HEK293 (cell line): ENCODE results near the gene PSMB11.

Source experiments
- ZNF514 ChIP-seq: fragments of 450-650 bp; formaldehyde crosslinking; IDR thresholded peaks from 2 replicates; pipeline ENCODE4 v1.5.1; 2016; ENCODE audit warnings: missing biosample characterization, missing genetic modification characterization
- ZNF76 ChIP-seq: fragments of 450-650 bp; formaldehyde crosslinking; IDR thresholded peaks from 2 replicates; pipeline ENCODE4; 2016; ENCODE audit warnings: low read depth, missing biosample characterization, missing genetic modification characterization, borderline replicate concordance
- TF ChIP-seq, protein P1 (sequence below): fragments of 450-650 bp; formaldehyde crosslinking; IDR thresholded peaks from 2 replicates; pipeline ENCODE4 v1.5.1; 2016; ENCODE audit warnings: missing biosample characterization, missing genetic modification characterization

DNA sequence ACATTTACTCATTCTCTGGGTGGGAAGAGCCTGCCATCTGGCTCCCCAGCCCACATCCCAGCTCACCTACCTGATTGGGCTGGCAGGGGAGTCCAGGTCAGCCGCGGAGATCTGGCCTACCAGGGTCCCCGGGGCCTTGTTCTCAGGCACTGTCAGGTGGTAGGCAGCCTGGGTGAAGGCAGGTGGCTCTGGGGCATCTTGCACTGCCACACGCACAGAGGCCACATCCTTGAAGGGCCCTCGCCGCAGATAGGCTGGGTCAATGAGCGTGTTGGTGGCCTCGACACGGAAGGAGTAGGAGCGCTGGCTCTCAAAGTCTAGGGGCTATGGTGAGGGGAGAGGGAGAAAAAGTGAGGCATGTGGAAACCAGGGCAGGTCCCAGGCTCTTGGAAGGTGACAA, 11.4 kb downstream of the PSMB11 start:
- TF ChIP-seq, protein P1, sequence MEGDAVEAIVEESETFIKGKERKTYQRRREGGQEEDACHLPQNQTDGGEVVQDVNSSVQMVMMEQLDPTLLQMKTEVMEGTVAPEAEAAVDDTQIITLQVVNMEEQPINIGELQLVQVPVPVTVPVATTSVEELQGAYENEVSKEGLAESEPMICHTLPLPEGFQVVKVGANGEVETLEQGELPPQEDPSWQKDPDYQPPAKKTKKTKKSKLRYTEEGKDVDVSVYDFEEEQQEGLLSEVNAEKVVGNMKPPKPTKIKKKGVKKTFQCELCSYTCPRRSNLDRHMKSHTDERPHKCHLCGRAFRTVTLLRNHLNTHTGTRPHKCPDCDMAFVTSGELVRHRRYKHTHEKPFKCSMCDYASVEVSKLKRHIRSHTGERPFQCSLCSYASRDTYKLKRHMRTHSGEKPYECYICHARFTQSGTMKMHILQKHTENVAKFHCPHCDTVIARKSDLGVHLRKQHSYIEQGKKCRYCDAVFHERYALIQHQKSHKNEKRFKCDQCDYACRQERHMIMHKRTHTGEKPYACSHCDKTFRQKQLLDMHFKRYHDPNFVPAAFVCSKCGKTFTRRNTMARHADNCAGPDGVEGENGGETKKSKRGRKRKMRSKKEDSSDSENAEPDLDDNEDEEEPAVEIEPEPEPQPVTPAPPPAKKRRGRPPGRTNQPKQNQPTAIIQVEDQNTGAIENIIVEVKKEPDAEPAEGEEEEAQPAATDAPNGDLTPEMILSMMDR (tag by site-specific recombination): no peak
- TF ChIP-seq ZNF76 (tag by site-specific recombination) (no peak), ZNF514 (tag by site-specific recombination) (no peak)
